IPS-15b (cell line): Measurements from ENCODE around the gene UAP1L1.

Experiments used
- H3K27me3 ChIP-seq: one replicate; pipeline ENCODE4 v1.6.1; 2013; ENCODE audit warnings: low read length; ENCODE audit not compliant: control insufficient read depth, insufficient read depth
- H3K36me3 ChIP-seq: one replicate; pipeline ENCODE4 v1.6.1; 2013; ENCODE audit warnings: low read length; ENCODE audit not compliant: control insufficient read depth, insufficient read depth
- H3K4me1 ChIP-seq: one replicate; pipeline ENCODE4 v1.6.1; 2013; ENCODE audit warnings: mild to moderate bottlenecking, low read length; ENCODE audit not compliant: control insufficient read depth, insufficient read depth
- H3K4me3 ChIP-seq: one replicate; pipeline ENCODE4 v1.5.1; 2013; ENCODE audit warnings: low read depth, low read length
- H3K9ac ChIP-seq: one replicate; pipeline ENCODE4 v1.6.1; 2013; ENCODE audit warnings: low read depth, mild to moderate bottlenecking, low read length
- H3K9me3 ChIP-seq: one replicate; pipeline ENCODE4 v1.6.1; 2013; ENCODE audit warnings: mild to moderate bottlenecking, low read length; ENCODE audit not compliant: control insufficient read depth, insufficient read depth

The UAP1L1 gene

DNA sequence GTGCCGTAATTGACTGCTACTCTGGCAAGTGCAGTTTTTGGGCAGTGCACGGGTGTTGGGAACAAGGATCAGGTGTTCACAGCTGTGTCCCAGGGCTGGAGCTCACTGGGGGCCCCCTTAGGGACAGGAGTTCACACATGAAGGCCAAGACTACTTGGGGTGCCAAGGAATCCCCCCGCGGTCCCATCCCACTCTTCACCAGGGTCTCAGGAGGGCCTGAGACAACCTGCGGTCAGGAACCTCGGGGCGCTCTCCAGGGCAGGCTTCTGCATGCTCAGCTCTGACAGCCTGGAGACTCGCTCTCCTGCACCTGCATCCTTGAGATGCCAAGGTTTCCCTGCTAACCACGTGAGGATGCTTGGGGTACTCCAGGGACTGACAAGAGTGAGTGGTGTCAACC lies 7.2 kb downstream of the UAP1L1 start:
- Histone ChIP-seq H3K36me3 (peaks cover 25% of the 10 kb centered on the region), H3K4me3 (no peak overlapping the region), H3K9ac (no peak overlapping the region), H3K9me3 (no peaks in the 10 kb centered on the region), H3K27me3 (peaks cover 8% of the 10 kb centered on the region), H3K4me1 (peaks cover 2% of the 10 kb centered on the region)

DNA sequence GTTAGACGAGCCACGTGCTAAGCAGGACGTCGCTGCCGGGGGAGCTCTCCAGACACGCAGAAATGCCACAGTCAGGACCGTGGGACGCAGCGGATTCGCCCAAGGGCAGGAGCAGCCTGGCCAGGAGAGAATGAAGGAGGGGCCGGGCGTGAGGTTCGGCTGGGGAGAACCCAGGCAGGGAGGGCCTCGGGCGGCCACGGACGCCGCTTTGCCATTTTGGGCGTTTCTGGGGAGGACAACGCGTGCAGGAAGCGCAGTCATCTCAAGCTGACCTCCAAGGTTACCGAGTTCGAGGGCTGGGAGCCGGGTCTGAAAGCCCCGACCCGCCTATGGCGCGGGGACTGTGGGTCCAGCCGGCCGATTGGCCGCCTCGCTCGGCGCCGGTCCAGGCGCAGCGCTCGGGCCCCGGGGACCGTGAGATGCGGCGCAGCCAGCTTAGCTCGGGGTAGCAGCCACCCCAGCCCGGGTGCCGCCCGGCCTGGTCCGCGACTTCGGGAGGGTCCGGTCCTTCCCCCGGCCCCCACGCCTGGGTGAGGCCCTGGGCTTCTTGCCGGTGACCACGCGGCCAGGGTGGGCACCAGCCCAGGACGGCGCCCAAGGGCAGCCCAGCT lies 8.7 kb downstream of the UAP1L1 start:
- H3K27me3 ChIP-seq, result peaks cover 4% of the 10 kb centered on the region
- H3K9me3 ChIP-seq, result no peaks in the 10 kb centered on the region
- H3K4me3 ChIP-seq, result peak overlapping the region; percentile 75
- peaks cover 22% of the 10 kb centered on the region for H3K36me3 ChIP-seq
- H3K4me1 ChIP-seq, result peaks cover 2% of the 10 kb centered on the region
- H3K9ac ChIP-seq, result peak overlapping the region; percentile 16

DNA sequence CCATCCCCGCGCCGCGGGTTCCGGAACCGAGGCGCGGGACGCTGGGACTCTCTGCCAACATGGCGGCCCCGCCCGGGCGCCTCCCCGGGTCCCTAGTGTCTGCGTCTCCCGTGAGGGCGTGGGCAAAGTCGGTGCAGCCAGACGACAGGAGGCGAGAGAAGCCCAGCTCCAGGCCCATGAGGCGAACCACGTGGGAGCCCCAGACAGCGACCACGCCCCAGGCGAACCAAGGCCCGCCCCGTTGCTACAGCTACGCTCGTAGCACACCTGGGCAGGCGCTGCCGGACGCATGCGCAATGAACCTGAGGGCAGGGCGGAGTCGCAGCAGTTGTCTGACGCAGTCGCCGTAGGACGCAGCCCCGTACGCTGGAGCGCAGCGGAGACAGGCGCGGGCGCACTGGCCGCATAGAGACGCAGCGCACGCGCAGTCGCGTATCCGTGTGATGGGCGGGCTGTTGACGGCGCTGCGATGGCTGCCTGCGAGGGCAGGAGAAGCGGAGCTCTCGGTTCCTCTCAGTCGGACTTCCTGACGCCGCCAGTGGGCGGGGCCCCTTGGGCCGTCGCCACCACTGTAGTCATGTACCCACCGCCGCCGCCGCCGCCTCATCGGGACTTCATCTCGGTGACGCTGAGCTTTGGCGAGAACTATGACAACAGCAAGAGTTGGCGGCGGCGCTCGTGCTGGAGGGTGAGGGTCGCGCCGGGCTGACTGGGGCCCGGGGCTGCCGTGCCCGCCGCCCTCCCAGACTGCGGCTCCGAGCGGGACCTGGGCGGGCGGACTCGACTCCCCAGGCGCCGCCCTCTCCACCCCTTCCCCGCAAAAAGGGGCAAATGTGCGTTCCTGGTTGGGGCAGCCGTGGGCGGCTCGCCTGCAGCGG lies 9.5 kb downstream of the UAP1L1 start, which contains the start of gene MAN1B1:
Gene MAN1B1 (plus strand): TSS at position 455 of the 878 bp plus-strand sequence. CDS start 15 bp downstream, at position 470.
- Histone ChIP-seq H3K9me3 (no peaks in the 10 kb centered on the region), H3K4me1 (peaks cover 2% of the 10 kb centered on the region)

DNA sequence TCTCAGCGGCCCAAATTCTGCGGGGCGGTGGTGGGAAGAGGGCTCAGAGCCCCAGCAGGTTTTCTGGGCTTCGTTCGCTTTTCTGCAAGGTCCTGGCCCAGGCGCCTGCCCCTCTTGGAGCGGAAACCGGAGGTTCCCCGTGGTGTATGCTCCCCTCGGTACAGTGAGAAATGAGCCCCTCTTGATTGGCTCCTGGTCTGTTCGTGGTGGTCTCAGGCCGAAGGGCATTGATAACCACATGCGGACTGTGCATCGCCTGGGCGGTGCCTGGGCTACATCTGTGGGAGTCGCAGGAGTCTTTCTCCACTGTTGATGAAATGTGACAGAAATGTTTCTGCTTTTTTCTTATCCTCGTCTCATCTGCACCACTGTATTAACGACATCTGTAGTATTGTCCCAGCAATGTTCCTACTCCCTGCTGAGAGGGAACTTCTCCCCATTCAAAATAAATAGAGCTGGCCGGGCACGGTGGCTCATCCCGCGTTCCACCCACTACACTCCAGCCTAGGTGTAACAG lies 10.2 kb downstream of the UAP1L1 start:
- H3K4me1 ChIP-seq, result peaks cover 2% of the 10 kb centered on the region
- H3K27me3 ChIP-seq, result peaks cover 4% of the 10 kb centered on the region
- H3K9ac ChIP-seq, result peak overlapping the region; percentile 76
- H3K4me3 ChIP-seq, result peak overlapping the region; percentile 75
- no peaks in the 10 kb centered on the region for H3K9me3 ChIP-seq
- H3K36me3 ChIP-seq, result peaks cover 21% of the 10 kb centered on the region

More for the DNA sequence above, 9.5 kb downstream of the UAP1L1 start, which contains the start of gene MAN1B1:
- H3K27me3 ChIP-seq, result peaks cover 4% of the 10 kb centered on the region
- peak within 1 kb of the TSS; percentile 76 for H3K9ac ChIP-seq
- peaks cover 26% of the 10 kb centered on the region for H3K36me3 ChIP-seq
- peak within 1 kb of the TSS; percentile 75 for H3K4me3 ChIP-seq

DNA sequence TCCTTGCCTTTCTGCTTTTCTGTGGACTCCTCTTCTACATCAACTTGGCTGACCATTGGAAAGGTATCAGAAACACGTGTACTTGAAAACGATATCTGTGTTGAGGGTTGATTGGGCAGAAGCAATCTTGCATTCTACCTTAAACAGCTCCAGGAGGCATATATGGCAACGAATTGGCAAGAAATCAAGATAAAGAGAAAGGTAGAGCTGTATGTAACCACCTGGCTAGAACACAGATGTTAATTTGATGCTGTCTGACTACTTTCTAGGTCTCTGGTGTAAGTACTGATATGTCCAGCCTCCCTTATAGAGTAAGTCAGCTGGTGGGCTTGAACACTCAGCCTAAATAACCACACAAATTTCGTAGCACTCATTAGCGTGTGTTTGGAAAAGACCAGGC lies 10.8 kb downstream of the UAP1L1 start:
- Histone ChIP-seq H3K36me3 (peaks cover 16% of the 10 kb centered on the region), H3K4me1 (peaks cover 2% of the 10 kb centered on the region), H3K9me3 (no peaks in the 10 kb centered on the region), H3K4me3 (no peak overlapping the region), H3K9ac (no peak overlapping the region), H3K27me3 (peaks cover 4% of the 10 kb centered on the region)

DNA sequence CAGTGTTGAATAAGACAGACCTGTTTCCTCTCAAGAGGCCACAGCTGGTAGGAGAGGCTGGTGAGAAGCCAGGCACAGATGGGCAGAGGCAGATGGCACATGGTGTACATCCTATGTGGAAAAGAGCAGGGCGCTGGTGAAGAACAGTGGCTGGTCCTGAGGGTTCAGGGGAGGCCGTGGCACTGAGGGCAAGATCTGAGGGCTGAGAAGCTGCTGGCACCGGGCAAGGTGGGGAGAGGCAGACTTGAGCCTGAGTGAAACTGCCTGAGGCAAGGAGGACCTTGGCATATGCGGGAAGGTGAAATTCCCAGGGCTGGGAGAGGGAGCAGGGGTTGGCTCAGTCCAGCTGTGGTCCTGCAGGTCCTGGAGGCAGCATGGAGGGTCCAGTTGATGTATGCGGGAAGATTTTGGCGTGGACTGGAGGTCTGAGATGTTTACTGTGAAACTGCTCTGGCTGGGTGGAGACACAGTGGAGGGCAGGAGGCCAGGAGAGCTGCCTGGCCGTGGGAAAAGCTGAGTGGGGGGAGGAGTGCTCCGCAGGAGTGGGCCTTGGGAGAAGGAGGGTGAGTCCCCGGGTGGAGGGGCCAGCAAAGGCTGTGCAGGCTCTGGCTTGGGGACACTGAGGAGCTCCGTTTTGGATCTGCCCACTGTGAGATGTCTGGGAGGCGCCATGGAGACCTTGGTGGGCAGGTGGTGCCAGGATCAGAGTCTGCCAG lies 12.1 kb downstream of the UAP1L1 start:
- Histone ChIP-seq H3K9me3 (no peaks in the 10 kb centered on the region), H3K36me3 (peaks cover 13% of the 10 kb centered on the region), H3K4me1 (peaks cover 2% of the 10 kb centered on the region), H3K9ac (no peak overlapping the region), H3K4me3 (no peak overlapping the region), H3K27me3 (peaks cover 4% of the 10 kb centered on the region)

DNA sequence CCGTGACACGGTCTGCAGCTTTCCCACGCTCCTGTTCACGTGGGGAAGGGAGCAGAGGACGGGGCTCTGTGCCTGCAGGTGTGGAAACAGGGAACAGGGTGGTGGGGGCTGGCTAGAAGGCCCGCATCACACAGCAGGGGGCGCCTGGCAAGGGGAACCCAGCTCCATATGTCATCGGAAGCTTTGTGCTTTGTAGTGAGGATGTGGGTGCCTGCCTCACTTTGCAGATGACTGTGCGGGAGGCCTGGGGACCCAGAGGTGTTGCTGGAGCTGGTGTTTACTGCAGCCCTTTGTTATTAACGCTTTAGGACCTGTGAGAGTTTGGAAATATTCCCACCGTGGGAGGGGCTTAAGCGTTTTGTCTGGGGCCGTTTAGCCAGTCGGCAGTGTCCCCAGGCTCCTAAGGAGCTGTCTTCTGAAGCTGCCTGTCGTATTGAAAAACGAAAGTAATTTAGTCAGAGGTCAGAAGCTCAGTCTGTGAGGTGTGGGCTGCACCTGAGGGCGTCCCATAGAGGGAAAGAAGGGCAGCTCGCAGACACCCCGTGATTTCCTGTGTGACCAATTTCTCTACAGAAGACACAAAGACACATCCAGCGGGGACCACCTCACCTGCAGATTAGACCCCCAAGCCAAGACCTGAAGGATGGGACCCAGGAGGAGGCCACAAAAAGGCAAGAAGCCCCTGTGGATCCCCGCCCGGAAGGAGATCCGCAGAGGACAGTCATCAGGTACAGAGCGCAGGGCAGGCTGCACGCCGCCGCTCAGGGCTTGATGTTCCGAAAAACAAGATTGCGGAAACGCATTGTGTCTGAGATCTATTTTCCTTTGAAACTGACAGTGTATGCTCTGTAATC lies 18.6 kb downstream of the UAP1L1 start:
- no peak overlapping the region for H3K9ac ChIP-seq
- peaks cover 28% of the 10 kb centered on the region for H3K36me3 ChIP-seq
- H3K27me3 ChIP-seq, result no peaks in the 10 kb centered on the region
- no peaks in the 10 kb centered on the region for H3K4me1 ChIP-seq
- H3K9me3 ChIP-seq, result no peaks in the 10 kb centered on the region
- no peak overlapping the region for H3K4me3 ChIP-seq

DNA sequence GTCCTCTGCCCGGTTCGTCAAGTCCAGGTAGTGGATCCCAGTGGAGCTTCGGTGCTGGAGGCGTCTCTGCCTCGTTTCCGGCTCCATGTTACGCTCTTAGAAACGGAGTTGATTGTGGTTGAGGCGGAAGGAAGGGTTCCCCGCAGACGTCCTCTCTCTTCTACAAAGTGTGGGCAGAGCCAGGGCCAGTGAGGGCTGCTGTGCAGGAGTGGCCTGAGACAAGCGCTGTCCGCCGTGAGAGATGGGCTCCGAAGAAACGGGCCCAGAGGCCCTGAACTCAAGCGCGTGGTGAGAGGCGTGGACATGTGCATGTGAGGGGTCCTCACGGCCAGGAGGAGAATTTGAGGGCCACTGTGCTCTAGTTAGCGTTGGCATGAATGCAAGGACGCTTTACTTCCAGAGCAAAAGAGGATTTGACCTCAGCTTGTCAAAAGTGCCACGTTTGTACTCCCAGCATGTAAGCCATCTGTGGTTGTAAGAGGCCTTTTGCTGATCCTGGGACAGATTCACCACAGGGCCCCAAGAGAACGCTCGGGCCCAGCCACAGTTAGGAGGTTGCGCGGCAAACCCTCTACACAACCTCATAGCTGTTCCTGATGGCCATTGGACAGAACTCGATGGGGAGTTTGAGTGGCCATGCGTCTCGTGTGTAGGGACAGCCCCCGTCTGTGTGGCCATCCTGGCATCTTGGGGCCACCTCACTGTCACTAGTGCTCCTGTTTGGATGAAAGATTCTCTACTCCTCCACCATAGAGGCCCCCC lies 19.6 kb downstream of the UAP1L1 start:
- Histone ChIP-seq H3K9me3 (no peaks in the 10 kb centered on the region), H3K36me3 (peaks cover 30% of the 10 kb centered on the region), H3K27me3 (no peaks in the 10 kb centered on the region), H3K4me3 (no peak overlapping the region), H3K4me1 (no peaks in the 10 kb centered on the region), H3K9ac (no peak overlapping the region)

DNA sequence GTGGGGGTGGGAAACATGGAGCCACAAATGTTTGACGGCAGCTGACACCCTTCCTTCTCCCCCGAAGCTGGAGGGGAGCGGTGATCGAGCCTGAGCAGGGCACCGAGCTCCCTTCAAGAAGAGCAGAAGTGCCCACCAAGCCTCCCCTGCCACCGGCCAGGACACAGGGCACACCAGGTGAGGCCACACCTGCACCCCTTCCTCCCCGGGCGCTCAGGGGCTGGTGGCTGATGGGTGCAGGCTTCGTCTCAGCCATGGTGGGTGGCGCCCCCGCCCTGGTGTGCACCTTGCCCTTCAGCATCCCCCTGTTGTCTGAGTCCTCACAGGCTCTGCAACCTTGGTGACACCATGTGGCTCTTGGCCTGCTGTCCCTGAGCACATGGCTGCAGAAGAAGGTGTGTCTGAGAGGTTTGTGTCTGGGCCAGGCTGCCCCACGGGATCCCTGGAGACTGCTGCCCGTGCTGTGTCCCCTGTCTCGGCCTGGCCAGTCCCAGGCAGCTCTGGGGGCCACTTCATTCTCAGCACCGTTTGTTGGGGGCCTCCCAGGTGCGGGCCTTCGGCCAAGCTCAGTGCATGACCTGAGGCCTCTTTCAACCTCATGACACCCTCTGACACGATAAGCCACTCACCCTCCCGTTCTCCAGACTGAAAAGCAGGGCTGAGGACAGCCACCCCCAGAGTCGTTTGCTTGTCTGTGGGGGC lies 20.6 kb downstream of the UAP1L1 start:
- H3K4me3 ChIP-seq, result no peak overlapping the region
- H3K36me3 ChIP-seq, result peaks cover 39% of the 10 kb centered on the region
- H3K27me3 ChIP-seq, result no peaks in the 10 kb centered on the region
- peaks cover 5% of the 10 kb centered on the region for H3K9me3 ChIP-seq
- no peak overlapping the region for H3K9ac ChIP-seq
- no peaks in the 10 kb centered on the region for H3K4me1 ChIP-seq

DNA sequence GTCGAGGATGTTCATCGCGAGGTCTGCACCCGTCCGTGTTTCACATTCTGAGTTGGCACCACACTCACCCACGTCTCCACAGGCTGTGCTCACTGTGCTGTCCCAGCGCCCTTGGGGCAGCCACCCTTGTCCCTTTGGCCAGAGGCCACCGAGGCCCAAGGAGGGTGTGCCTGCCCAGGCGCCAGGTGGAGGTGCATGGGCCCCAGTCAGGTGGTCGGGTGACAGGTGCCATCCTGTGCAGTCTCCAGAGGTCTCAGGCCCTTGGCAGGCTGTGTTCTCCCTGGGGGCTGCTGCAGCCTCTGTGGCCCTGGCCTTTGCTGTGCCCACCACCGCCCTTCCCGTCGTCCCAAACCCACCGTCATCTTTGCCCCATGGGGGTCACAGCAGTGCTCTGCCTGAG lies 21.9 kb downstream of the UAP1L1 start:
- Histone ChIP-seq H3K9me3 (peaks cover 5% of the 10 kb centered on the region), H3K9ac (no peak overlapping the region), H3K4me1 (no peaks in the 10 kb centered on the region), H3K27me3 (no peaks in the 10 kb centered on the region), H3K36me3 (peaks cover 50% of the 10 kb centered on the region), H3K4me3 (no peak overlapping the region)
